ENCODE measurements around the gene FOXP4.

DNA sequence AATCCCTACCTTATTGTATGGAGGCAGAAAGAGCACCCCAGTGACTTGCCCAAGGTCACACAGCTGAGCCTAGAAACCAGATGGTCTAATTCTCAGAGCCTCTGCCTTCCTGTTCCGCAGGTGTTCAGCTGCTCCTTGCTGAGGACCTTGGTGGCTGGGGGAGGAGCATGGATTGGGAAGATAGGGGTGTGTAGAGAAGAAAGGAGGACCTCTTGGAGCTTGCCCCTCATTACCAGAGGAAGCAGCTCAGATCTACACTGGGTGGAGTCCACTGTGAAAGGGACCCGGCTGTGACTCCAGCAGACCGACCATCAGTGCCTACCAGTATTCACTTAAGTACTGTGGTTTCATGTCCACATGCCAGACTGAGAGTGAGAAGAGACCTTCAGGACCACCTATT is 15.2 kb downstream of the FOXP4 start:
- TF ChIP-seq CTCF (IDR thresholded peaks at IDR 0.05; ENCODE audit: low read length) (no peak), EZH2 (IDR thresholded peaks at IDR 0.05; ENCODE audit: borderline replicate concordance, low read length) (no peak)

All from OCI-LY1 (cell line).